Body of pancreas (tissue), 4 donors: ENCODE measurements around the gene PNISR.

Source experiments
- CTCF ChIP-seq, 7 experiments: fragments of 450-650 bp in 4 of 7; fragments of 200-600 bp in 3 of 7; sonication (generic) in 3 of 7; IDR thresholded peaks; one replicate each; pipeline ENCODE4 v1.5.1; 2016 to 2019; ENCODE audit warnings: antibody characterized with exemption in 7 of 7
- POLR2A ChIP-seq, 3 donors: fragments of 450-650 bp; IDR thresholded peaks; one replicate each; pipeline ENCODE4 v1.6.1; 2016; ENCODE audit warnings: antibody characterized with exemption in 3 of 3, mild to moderate bottlenecking in 2 of 3

- TF ChIP-seq POLR2A (IDR thresholded peaks at IDR 0.05), result no peak
- TF ChIP-seq CTCF (IDR thresholded peaks at IDR 0.05), result no peak
Measured at GRCh38 chr6:99350573-99350972, 74.5 kb downstream of the PNISR start.
